Spleen (tissue), 7 donors: ENCODE results near the gene MST1R.

Experiments
- CTCF ChIP-seq, 11 experiments: fragments of 200-600 bp in 7 of 11; fragments of 450-650 bp in 4 of 11; sonication (generic) in 4 of 11; IDR thresholded peaks in 8 of 11; conservative IDR thresholded peaks in 3 of 11; 1 replicate in 7 of 11; 2 replicates in 4 of 11; pipeline versions ENCODE4 v1.4.0 to v1.8.0; 2016 to 2021; ENCODE audit warnings: antibody characterized with exemption in 11 of 11, inconsistent platforms in 4 of 11, mild to moderate bottlenecking in 1 of 11
- POLR2A ChIP-seq, 3 donors: fragments of 450-650 bp; IDR thresholded peaks; one replicate each; pipeline ENCODE4 v1.5.1; 2017; ENCODE audit warnings: antibody characterized with exemption in 3 of 3, mild to moderate bottlenecking in 1 of 3
- POLR2AphosphoS5 ChIP-seq, 3 donors: sonication (generic); formaldehyde crosslinking; IDR thresholded peaks; one replicate each; pipeline ENCODE4 v1.5.1; 2017; ENCODE audit warnings: antibody characterized with exemption in 3 of 3
- donor health status: DM: no; HTN: no; CAD: no; lungs with moderate emphysema.
- donor health status: DM: no; HTN: no; CAD: no.
- donor health status: DM: no; HTN: no; CAD: no.

DNA sequence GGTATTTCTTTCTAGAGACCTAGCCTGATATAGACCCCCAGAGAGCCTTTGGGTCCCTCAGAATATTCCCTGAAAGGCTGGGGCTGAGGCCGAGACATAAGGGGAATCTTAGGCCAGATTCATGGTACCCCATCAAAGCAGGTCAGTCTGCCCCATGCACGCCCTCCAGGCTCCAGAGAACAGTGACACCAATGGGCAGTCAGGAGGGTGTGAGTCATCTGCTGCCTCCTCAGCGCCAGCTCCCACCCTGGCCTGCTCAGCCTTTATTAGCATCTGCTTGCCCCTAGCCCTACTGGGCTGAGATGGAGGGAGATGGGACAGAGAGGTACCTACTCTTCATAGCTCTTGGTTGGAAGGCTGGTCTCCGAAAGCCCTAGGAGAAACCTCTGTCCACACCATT, 19.7 kb downstream of the MST1R start:
- no peak for TF ChIP-seq CTCF (IDR thresholded peaks at IDR 0.05 in 8 of 11, conservative IDR thresholded peaks at IDR 0.05 in 3 of 11)
- TF ChIP-seq POLR2A (IDR thresholded peaks at IDR 0.05), result no peak
- no peak for TF ChIP-seq POLR2AphosphoS5 (IDR thresholded peaks at IDR 0.05)
